ENCODE measurements around the gene SIPA1L2.

- TF ChIP-seq GATA3 (IDR thresholded peaks at IDR 0.05; ENCODE audit: low read depth, low read length), result no peak
- TF ChIP-seq GATA2 (IDR thresholded peaks at IDR 0.05; ENCODE audit: low read depth, low read length), result no peak
Measured at GRCh38 chr1:232602622-232603021, 27.3 kb downstream of the SIPA1L2 start.

Measured in SH-SY5Y (cell line).